GM12874 (cell line): ENCODE data around the gene TMEM61.

Experiments used
- TF ChIP-seq, protein P1 (sequence below): IDR thresholded peaks from 2 replicates; pipeline ENCODE4 v1.5.1; 2011; ENCODE audit warnings: low read depth, mild to moderate bottlenecking, control low read depth, low read length, moderate library complexity; ENCODE audit not compliant: insufficient read depth

The TMEM61 gene

GRCh38 chr1:54967372-54967771 lies 13.1 kb upstream of the TMEM61 start:
- TF ChIP-seq, protein P1, sequence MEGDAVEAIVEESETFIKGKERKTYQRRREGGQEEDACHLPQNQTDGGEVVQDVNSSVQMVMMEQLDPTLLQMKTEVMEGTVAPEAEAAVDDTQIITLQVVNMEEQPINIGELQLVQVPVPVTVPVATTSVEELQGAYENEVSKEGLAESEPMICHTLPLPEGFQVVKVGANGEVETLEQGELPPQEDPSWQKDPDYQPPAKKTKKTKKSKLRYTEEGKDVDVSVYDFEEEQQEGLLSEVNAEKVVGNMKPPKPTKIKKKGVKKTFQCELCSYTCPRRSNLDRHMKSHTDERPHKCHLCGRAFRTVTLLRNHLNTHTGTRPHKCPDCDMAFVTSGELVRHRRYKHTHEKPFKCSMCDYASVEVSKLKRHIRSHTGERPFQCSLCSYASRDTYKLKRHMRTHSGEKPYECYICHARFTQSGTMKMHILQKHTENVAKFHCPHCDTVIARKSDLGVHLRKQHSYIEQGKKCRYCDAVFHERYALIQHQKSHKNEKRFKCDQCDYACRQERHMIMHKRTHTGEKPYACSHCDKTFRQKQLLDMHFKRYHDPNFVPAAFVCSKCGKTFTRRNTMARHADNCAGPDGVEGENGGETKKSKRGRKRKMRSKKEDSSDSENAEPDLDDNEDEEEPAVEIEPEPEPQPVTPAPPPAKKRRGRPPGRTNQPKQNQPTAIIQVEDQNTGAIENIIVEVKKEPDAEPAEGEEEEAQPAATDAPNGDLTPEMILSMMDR = no peak

DNA sequence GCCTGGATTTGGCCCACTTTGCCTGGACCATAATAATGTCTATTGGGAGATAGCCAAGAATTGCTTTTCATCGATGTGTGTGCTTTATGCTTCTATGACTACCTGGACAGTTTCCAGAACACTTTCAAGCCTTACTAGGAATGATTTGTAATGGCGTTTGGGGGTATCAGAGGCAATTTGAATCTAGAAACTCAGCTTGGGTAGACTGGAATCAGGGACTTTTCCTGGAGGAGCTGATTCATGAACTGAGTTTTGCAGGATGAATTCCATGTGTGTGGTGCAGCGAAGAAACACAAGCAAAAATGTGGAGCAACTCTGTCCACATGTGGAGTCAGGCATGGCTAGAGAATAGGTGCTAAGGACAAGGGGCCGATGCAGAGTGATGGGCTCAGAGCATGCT lies 11.9 kb upstream of the TMEM61 start:
- TF ChIP-seq, protein P1 = no peak

DNA sequence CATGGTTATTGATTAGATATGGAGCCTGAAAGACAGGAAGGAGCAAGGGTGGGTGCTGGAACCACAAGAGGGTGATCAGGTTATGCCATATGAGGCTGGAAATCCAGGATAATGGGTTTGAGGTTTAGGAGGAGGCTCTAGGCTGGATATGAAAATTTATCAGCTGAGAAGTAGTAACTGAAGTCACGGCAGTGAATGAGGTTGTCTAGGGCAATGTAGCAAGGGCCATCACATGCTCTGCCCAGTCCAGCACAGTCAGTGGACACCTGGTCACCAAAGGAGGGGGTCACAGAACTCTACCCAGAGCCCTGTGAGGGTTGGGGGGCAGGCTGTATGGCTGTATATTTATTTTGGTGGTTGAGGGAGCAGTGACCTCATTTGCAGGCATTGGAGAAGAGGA lies 10.5 kb upstream of the TMEM61 start:
- TF ChIP-seq, protein P1 = no peak

- TF ChIP-seq, protein P1 = no peak
Observed at GRCh38 chr1:54970901-54971300, 9.5 kb upstream of the TMEM61 start.

DNA sequence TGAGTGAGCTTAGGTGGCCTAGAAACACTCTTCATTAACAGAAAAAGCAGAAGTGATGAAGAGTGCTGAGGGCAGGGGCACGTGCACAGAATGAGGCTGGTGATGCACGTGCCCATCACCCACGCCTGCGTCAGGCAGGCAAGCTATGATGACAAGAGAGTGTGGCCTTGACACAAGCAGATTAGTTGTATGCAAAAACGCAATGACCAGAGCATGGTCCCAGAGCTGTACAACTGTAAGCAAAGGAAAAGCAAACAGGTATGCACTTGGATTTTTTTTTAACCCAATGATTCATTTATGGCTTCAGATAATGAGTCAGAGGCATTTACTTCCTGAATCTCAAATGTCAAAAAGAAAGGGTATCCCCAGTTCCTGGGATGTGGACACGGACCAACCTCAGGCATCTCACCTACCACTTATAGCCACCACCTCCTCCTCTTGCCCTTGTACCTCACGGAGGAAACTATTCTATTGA lies 9.1 kb upstream of the TMEM61 start:
- TF ChIP-seq, protein P1 = no peak

GRCh38 chr1:54972436-54972835 lies 8.0 kb upstream of the TMEM61 start:
- TF ChIP-seq, protein P1 = no peak

GRCh38 chr1:54973205-54973921 lies 7.1 kb upstream of the TMEM61 start:
- TF ChIP-seq, protein P1 = 0 out of 2 replicates have a peak, but pooled peaks have one; percentile 7
